GM21717 (cell line): ENCODE measurements around the gene MAPK7.

Experiments used
- ATAC-seq: cut with Tn5 transposase; IDR thresholded peaks from one replicate; pipeline ENCODE4 v1.9.1; 2021; ENCODE audit warnings: mild to moderate bottlenecking, moderate library complexity; ENCODE audit not compliant: unreplicated experiment

The MAPK7 gene

DNA sequence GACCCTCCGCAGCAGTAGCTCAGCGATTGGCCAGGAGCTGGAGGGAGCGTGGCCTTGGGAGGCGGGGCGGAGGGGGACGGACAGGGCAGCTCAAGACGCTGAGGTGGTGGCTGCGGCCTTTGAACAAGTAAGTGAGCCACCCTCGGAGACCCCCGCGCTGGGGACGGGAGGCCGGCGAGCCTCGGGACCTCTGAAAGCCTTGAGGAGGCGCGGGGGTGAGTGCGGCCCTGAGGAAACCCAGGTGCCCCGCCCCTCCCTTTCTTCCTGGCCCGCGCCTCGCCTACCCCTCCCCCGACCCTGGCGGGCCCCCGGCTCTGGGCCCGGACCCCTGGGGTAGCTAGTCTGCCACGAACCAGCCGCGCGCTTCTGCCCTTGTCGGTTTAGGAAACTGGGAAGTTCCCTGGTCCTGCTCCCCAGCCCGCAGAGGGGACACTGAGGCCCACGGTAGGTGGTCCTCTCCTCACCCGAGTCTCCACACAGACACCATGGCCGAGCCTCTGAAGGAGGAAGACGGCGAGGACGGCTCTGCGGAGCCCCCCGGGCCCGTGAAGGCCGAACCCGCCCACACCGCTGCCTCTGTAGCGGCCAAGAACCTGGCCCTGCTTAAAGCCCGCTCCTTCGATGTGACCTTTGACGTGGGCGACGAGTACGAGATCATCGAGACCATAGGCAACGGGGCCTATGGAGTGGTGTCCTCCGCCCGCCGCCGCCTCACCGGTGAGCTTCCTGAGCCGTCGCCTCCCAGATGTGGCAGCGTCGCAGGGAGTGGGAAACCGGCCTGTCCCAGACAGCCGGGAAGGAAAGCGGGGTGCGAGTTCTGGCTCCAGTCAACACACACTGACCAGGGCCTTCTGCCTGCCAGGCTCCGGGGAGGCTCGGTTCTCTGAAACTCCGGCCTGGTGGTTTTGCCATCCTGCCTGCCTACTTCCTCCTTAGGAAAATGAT lies at the start of gene MAPK7:
MAPK7 (plus strand) TSS at position 83 of the 945 bp plus-strand sequence; CDS start at position 486, 403 bp downstream.
- ATAC-seq: peak; percentile 17

DNA sequence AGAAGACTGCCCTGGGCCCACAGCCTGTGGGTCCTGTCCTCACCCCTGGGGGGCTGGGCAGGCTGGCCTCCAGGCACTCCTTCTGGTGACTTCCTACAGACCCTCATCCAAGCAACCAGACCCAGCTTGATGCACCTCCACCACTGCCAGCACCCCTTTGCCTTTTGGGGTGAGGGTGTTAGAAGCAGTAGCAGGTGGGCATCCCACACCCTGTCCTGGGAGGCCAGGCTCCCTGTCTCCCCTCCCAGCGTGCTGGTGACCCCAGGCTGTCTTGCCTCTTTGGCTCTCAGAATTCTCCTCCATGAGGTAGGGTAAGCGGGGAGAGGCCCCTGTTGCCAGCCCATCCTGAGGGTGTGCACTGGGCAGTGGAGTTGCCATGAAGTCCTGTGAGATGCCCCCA lies 49.2 kb upstream of the MAPK7 start:
- ATAC-seq: no peak

DNA sequence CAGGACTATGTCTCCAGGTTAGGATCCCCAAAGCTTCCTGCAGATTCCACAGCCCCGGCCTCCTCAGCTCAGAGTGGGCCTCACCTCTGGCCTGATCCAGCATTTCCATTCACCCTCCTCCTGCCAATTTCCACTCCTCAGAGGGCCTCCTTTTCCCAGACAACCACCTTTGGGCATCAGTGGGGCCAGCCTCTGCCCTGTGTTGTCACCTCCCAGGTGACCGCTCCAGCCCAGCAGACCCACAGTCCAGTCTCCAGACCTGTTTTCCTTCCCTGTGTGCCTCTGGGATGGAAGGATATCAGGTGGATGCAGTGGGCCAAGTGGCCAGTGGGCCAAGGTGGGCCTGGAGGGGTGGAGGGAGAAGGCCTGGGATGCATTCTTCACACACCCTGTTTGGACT lies 48.5 kb upstream of the MAPK7 start:
- ATAC-seq: no peak

DNA sequence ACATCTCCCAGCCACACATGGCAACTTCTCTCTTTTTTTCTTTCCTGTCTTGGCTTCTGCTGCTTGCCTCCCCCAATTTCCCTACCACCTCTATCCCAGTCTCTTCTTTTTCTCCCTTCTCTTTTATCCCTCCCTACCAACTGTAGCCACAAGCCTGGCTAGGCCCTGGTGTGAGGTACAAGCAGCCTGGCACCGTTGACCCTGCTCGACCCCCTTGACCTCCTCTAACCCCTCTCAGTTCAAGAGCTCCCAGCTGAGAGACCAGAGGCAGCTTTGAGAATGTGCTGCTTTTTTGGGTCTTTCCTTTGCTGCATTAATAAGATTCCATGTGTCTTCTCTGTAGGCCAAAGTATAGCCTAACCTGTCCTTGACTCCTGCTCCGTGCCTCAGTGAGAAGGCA lies 48.0 kb upstream of the MAPK7 start:
- ATAC-seq: no peak

DNA sequence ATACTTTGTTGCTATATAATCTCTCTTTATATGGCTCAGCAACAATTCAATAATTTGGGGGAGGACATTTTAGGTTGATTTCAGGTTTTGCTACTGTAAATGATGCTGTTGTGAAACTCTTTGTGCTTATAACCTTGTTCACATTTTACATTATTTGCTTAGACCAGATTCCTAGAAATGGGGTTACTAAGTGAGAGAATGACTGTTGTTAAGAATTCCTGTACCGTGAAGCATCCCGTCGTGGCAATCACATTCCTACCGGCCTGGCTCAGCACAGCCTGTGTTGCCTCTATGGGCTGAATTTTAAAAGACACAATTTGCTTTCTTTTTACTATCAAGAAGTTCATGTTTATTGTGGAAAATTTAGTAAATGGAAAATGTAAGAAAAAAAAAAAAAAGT lies 47.2 kb upstream of the MAPK7 start:
- no peak for ATAC-seq

DNA sequence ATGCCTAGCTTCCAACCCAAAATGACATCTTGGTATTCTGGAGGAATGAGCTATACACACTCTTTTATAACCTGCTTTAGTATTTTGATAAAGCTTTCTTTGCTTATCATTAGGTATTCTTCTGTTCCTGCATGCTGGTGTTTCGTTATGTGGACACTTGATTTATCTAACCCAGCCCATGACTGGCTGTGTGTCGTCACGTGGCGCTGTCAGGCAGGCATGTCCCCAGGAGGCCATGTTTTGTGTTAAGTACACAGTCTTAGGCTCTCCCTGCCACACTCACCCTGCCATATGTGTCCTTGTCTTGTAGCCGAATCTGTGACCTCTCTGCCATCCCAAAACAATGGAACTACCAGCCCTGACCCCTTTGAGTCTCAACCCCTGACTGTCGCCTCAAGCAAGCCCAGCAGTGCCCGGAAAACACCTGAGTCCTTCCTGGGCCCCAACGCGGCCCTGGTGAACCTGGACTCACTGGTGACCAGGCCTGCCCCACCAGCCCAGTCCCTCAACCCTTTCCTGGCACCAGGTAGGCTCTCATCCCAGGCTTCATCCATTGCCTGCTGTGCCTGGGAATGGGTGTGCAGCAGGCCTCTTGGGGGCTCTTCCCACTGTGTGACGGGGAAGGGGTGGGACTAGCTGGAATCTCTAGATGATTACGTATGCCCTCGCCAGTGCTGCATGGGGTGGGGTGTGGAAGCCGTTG lies 46.6 kb upstream of the MAPK7 start:
- no peak for ATAC-seq

DNA sequence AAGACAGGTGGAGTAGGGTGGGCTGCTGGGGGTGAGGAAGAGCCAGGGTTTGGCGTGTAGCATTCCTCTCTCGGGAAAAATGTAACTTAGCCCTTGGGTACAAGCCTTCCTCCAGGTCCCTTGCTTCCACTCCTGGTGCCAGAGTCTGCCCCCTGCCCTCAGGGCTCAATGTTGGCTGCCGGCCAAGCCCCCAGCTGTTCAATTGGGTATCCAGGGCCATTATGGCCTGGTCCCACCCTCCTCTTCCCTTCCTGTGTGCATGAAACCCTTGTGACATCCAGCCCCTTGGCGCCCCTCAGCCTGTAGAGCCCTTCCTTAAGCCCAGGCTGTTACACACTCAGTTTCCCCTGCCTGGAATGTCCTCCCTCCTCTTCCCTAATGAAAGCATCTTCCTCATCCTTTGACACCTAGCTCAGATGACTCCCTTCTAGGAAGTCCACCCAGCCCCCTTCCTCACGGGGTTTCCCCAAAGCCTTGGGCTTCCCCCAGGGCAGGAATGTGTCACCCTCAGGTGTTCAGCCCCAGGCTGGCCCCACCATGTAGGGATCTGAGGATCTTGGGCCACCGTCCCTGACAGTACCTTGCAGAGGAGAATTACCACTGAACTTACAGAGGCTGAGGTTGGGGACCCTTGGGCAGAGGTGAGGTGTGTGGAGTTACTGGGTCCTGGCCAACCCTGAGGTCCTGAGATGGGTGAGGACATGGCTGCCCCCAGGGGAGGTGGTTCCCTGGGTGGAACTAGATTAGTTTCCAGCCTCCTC lies 45.7 kb upstream of the MAPK7 start:
- ATAC-seq: no peak

DNA sequence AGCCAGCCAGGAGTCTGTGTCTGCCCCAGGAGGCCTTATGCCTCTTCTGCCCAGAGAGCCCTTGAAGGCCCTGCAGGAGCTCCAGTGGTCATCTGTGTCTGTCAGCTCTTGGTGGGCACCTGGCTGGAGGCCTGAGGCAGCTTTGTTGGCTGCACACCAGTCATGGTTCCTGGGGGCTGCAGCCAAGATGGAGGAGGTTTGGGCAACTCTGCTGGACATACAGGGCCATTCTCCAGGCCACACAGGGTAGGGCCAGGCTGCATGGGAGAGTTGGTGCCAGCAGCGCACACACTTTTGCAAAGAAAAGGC lies 45.2 kb upstream of the MAPK7 start:
- ATAC-seq: no peak

DNA sequence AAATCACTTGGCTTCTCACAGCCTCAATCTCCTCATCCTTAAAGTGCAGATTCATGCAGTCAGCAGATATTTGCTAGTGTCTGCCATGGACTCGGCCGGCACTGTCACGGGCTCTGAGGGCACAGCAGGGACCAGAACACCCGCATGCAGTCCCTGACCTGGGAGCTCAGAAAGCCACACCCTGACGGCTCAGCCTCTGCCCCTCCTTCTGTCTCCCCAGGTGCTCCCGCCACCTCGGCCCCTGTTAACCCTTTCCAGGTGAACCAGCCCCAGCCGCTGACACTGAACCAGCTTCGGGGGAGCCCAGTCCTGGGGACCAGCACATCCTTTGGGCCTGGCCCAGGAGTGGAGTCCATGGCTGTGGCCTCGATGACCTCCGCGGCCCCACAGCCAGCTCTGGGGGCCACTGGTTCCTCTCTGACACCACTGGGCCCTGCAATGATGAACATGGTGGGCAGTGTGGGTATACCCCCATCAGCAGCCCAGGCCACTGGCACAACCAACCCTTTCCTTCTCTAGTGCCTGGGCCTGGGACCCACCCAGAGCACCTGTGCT lies 44.5 kb upstream of the MAPK7 start:
- ATAC-seq: no peak

DNA sequence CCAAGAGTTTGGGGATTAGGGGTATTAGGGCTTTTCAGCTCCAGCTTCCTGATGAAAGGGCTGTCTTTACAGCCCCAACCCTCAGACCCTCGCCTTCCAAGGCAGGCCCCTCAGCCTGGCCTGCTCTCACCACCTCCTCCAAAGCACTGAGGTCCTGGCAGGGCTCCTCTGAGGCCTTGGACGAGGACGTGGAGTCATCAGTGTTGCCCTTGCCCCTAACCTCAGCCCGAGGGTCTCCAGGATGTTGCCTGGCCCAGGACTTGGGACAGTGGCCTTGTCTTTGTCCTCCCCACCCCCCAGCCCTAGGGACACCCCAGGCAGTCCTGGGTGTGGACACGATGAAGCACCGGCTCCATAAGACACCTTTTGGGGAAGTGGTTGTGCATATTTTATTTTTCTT lies 44.0 kb upstream of the MAPK7 start:
- no peak for ATAC-seq

DNA sequence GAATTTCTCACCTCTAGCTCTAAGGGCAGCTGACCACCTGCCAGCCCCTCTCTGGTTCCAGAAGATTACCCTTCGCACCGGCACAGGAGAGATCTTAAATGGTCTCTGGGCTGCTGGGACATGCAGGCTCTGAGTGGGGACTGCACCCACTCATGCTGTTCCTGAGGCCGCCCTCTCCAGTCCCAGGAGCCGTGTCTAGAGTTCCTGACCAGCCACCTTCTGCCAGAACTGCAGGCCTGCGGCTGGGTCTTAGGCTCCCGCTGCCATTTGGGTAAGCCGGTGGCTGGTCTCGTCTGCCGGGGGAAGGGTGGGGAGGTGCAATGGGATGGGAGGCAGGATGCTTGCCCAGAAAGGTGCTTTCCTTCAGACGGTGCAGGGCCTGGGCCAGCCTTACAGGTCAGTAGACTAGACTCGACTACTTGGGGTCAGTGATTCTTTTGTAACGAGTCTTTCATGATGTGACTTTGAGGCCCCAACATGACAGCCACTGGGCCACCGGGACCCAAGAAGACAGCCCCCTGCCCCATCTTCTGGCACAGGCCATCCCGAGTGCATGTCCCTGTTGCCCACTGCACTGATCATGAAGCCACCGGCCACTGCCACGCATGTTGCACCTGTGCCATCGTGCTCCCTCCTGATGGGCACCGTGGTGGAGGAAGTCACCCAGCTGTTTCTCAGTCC lies 42.2 kb upstream of the MAPK7 start:
- ATAC-seq: no peak

DNA sequence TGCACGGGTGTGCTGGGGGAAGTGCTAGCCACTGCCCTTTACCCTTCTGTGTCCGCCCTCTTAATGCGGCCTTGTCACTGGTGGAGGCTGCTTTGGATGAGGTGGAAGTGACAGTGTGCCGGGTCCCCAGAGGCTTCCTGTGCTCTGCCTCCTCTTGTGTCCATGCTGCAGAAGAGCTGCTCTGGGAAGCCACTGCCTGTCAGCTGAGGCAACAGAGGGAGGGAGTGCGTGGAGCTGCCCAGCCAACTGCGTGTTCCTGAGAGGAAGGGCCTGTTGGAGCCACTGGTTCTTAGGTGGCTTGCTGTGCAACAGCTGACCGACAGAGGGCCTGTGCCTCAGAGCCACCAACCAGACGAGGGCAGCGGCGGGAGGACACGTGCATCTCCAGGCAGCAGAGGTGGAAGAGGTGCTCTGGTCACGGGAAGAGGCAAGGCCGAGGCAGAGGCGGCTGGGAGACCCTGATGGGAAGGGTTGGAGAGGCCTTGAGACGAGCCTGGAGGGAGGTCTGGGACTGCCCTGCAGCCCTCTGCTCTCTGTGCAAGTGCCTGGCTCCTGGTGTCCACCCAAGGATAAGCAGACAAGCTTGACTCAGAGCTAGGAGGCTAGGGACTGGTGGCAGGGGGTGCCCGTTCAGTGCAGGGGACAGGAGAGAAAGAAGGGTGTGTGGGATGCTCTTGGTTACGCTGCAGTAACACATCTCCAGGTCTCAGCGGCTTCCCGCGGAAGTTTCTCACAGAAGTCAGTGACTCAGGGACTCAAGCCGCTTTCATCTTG lies 41.2 kb upstream of the MAPK7 start:
- no peak for ATAC-seq

DNA sequence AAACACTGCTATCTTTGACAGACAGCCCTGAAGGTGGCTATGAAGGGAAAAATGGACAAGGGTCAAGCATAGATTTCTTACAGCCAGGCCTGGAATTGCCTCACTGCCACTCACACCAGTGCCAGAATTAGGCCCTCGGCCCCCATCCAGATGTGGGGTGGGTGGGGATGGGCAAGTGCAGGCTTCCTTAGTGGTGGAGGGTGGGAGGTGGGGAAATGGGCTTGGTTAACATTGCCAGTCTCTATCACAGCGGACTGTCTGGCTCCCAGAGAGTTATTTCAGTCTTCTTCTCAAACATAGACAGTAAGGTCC lies 40.6 kb upstream of the MAPK7 start:
- ATAC-seq: no peak

DNA sequence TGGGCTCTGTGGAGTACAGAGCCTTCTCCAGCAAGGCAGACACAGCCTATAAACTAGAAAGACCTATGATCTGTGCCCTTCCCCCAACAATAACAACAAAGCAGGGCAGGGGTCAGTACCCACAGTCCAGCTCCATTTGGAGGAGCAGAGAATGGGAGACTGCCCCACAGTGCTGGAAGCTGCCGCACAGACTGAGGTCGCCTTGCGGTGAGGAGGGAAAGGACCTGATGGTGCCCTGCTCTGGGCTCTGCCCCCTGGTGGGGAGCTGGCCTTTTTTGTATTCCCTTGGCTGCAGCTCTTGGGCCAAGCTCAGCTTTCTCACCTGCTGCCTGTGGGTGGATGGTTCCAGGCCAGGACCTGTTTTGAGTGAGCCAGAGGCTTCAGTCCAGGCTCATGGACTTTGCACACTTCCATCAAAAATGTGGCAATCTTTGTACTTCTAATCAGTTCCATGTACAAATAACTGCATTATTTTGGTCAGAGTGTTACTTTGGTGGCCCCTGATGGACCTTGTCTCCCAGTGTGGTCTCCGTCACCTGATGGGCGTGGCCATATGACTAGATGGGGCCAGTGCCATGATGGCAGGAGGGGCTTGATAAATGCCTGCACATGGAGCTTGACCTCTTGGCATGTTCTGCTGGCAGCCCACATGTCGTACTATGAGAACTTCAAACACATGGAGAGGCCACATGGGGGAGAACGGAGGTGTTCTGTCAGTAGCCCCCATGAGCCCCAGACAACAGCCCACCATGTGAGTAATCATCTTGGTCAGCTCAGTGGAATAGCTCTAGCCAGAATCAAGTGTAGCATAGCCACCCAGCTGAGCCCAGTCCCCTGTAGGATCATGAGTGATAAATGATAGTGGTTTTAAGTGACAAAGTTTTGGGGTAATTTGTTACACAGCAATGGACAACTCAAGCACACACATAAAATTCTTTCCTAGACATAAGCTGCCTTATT lies 40.0 kb upstream of the MAPK7 start:
- ATAC-seq: no peak

DNA sequence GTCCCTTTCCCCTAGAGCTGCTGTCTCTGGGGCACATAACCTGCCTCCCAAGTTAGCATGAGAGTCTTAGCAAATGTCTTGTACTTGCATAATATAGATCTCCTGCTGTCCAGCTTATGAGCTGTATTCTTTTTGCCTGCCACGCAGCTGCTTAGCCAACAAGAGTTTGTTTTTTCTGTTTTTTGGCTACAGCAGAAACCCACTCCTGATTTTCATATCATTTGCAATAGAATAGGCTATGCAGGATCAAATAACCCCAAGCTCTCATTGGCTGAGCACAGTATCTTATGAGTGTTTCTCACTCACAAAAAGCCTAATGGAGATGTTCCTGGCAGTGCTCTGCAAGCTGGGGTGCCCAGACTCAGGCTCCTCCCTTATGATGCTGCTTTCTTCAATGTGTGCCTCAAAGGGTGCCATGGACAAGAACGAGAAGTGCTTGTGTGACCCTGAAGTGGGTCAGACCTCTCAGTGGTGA lies 38.9 kb upstream of the MAPK7 start:
- ATAC-seq: no peak

DNA sequence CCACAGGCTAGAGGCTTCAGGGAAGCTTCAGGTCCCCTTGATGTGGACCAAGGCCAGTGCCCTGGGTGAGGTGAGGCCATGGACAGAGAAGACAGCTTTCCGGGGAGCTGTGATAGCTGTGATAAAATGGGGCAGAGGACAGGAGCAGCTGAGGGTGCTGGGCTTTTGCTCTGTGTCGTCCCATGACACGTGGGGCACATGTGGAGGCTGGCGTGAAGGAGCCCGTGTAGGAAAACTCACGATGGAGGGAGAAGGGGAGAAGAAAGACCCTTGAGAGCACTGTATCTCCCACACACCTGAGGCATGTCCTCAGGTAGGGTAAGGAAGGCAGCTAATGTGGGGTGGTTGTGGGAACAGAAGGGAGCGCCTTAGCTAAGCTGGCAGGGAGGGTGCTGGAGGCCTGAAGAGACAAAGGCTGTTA lies 37.1 kb upstream of the MAPK7 start:
- ATAC-seq: no peak

DNA sequence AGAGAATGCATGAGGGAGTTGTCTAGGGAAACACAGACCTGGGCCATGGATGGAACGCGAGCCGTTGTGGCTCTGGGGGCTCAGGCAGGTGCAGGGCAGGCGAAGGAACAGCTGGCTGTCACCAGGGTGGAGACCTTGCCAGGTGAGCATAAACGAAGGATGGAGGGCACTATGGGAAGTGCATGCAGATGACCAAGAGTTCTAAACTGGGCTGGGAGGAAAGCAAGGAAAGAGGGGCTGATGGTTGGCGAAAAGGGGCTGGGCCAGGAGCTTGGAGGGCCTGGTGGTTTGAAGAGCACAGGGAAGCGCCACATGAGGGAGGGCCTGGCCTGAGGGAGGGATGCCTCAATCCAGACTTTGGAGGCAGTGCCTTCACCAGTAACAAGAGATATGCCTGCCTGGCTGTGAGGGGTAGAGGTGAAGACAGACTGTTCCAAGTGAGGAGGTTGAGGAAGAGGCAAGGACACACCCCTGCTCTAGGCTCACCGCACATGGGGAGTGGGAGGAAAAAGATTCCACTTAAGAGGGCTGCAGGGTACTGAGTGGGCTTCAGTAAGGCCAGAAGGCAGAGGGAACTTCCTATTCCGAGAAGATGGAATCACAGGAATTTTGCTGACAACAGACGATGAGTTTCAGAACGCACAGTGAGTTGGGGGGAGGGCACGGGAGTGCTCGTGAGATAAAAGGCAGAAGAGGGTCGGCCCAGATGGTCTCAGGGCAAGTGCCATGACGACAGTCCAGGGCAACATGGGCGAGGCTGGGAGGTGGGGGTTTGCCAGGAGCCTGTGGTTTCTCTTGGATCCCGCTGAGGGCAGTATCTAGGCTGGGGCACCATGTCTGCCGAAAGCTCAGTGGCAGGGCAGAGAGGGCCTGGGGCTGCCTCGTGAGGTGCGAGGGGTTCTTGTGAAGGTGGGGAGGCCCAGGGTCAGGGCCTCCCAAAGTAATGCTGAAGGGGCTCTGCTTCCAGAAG lies 36.4 kb upstream of the MAPK7 start:
- no peak for ATAC-seq
